Thoracic aorta endothelial cell (primary cell): ENCODE data around the gene ZNF722. TPM values are rescaled to one million over a fixed set of nuclear protein-coding genes. Genes with fewer than 3 reads are reported as not detected.

Source experiments
- small RNA-seq: library from RNA; depleted of rRNA; stranded (forward); fragments of <200 nt; gene quantifications from one replicate; pipeline ENCODE3, GENCODE V24; 2012
- total RNA-seq: library from RNA; depleted of rRNA; stranded (reverse); fragments of >200 nt; gene quantifications from 2 replicates; pipeline ENCODE4 v1.2.3, GENCODE V29; 2012

The ZNF722 gene
- not detected in 2 replicates for total RNA-seq

DNA sequence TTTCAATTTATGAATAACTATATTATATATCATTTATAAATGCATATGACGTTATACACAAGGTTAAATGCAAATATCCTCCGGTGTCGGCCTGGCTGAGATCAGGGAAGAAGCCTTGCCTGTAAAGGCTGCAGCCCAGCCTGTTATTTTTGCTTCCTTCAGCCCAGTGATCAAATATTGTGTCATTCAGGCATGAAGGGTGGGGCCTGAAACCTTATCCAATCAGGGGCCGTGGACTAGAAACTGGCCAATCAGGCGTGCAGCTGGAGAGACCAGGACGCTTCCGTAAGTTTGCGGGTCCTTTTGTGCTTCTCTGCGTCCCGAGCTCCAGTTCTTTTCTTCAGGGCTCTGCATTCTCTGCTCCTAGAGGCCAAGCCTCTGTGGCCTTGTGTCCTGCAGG lies at the start of gene ZNF722:
TSS of gene ZNF722 (plus strand) at position 301 of the 400 bp plus-strand sequence. CDS start 113 bp downstream, outside the sequence.

DNA sequence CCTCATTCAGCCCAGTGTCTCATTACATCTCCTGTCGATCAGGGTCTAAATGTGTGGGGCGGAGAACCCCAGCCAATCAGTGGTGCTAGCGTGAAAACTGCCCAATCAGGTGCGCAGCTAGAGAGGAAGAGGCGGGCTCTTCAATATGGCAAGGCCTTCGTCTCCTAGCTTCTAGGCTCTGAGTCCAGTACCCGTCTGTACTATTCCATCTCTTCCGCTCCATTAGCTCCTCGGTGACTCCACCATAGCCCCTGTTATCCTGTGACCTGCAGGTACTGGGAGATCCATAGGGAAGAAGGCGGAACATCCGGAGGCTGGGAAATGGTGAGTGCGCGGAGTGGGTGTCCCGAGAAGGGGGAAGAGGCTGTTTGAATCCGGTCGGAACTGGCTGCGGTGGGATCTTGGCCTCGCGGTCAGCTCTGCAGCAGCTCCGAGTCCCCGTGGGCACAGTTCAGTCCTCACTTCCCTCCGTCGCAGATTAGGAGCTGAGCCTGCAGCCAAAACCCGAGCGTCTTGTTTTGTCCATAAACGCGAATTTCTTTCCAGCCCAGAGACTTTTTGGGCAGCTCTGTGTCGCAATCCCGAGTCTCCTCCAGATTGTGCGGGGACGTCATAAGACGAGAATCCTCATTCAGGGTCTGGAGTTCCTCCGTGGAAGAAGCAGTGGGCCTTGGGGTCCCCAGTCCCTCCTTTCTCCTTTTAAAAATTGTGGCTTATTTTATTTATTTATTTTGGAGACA lies 46.8 kb downstream of the ZNF722 start, which contains the start of gene ZNF727:
TSS of gene ZNF727 (plus strand) at position 134 of the 740 bp plus-strand sequence. CDS start at position 322, 188 bp downstream.

Small RNAs within 50 kb of the gene (small RNA-seq; reads per million reads assigned to genes)
- not detected for gene AC092634.1
- gene AC092634.7, result not detected
- gene VN1R36P, result not detected

Other genes with a start within 250 kb of the ZNF722 start
- 0.07 TPM in 1 of 2 replicates, not detected in the other for gene ZNF727, start 46.6 kb downstream of the ZNF722 start, total RNA-seq
- not detected in 2 replicates for gene ZNF735, start 208.4 kb downstream of the ZNF722 start, total RNA-seq
- gene ZNF679, start 229.6 kb downstream of the ZNF722 start, total RNA-seq, result not detected in 2 replicates